Measurements from ENCODE around the gene RNU7-1. TPM values are rescaled to one million over a fixed set of nuclear protein-coding genes. Genes with fewer than 3 reads are reported as not detected.

The RNU7-1 gene
- total and polyA plus RNA-seq, 4 donors = 16.2 to 21.9 TPM; not detected in 2

GRCh38 chr12:6981152-6982052 lies 37.8 kb downstream of the RNU7-1 start:
- no peak overlapping the region for H3K27ac ChIP-seq (ENCODE audit: low read depth, low read length)
- no peaks in the 10 kb centered on the region for H3K27me3 ChIP-seq (ENCODE audit: control insufficient read depth, insufficient read depth, low read length)
- WGBS (ENCODE audit: insufficient coverage) = 90% methylated on average over 2 of the region's 10 CpGs
- no peak overlapping the region for H3K4me3 ChIP-seq (ENCODE audit: low read depth, low read length)
- no peaks in the 10 kb centered on the region for H3K4me1 ChIP-seq (ENCODE audit: control insufficient read depth, insufficient read depth, low read length)
- peaks cover 56% of the 10 kb centered on the region for H3K36me3 ChIP-seq (ENCODE audit: control insufficient read depth, insufficient read depth, low read length)
- no peak for DNase-seq (ENCODE audit: low read depth in 4 of 6, low spot score in 6 of 6)
- no peaks in the 10 kb centered on the region for H3K9me3 ChIP-seq (ENCODE audit: control insufficient read depth, insufficient read depth, low read length)

DNA sequence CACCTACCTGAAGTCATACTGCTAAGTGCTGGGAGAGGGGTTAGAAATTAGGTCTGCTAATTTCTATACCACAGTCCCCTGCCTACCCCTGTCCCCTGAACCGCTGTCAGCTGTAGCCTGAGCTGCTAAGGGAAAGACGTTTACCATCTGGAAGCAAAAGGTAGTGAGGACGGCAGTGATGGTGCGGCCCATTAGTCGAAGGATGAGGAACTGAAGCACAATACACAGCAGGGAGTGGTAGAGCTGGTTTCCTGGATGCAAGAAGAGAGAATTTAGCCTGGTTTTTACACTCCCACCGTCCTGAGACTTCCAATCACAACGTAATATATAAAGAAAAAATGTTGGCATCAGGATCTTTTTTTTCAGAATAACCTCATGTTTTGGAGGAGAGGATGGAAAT lies 38.9 kb downstream of the RNU7-1 start:
- no peak overlapping the region for H3K27ac ChIP-seq (ENCODE audit: low read depth, low read length)

DNA sequence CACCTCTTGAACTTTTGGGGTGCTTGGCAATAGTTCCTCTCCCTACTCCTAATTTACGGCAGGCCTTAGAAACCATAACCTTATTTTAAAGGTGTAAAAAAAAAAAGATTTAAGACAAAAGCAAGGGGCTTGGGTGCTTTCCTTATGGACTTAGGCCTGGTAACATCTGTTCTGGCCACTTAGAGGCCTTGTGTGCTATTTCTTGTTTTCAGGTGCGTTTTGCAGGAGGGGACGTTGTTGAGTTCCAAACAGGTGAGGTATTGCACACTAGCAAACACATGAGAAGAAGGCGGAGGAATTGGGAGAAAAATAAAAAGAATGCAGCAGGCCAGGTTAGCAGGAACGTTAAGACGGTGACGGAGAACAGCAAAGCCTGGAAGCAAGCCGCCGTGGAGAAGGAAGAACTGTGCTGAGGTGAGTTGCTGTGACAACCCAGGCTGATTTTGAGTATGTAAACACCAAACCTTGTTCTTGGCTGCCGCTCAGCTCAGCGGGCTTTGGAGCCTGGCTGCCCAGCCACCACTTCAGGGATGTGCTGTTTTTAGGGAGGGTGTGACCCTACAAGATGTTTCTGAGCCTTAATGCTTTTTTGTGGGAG lies 44.4 kb downstream of the RNU7-1 start:
- no peak overlapping the region for H3K27ac ChIP-seq (ENCODE audit: low read depth, low read length)
- H3K27me3 ChIP-seq (ENCODE audit: control insufficient read depth, insufficient read depth, low read length) = no peaks in the 10 kb centered on the region
- no peak overlapping the region for H3K4me3 ChIP-seq (ENCODE audit: low read depth, low read length)
- DNase-seq (ENCODE audit: low read depth in 4 of 6, low spot score in 6 of 6) = no peak
- WGBS (ENCODE audit: insufficient coverage) = 89% methylated on average over 10 of the region's 11 CpGs
- peaks cover 25% of the 10 kb centered on the region for H3K36me3 ChIP-seq (ENCODE audit: control insufficient read depth, insufficient read depth, low read length)
- no peaks in the 10 kb centered on the region for H3K9me3 ChIP-seq (ENCODE audit: control insufficient read depth, insufficient read depth, low read length)
- no peaks in the 10 kb centered on the region for H3K4me1 ChIP-seq (ENCODE audit: control insufficient read depth, insufficient read depth, low read length)

More for the DNA sequence above, 38.9 kb downstream of the RNU7-1 start:
- Histone ChIP-seq H3K4me1 (ENCODE audit: control insufficient read depth, insufficient read depth, low read length) (no peaks in the 10 kb centered on the region), H3K4me3 (ENCODE audit: low read depth, low read length) (no peak overlapping the region), H3K36me3 (ENCODE audit: control insufficient read depth, insufficient read depth, low read length) (peaks cover 49% of the 10 kb centered on the region), H3K9me3 (ENCODE audit: control insufficient read depth, insufficient read depth, low read length) (no peaks in the 10 kb centered on the region), H3K27me3 (ENCODE audit: control insufficient read depth, insufficient read depth, low read length) (no peaks in the 10 kb centered on the region)
- DNase-seq (ENCODE audit: low read depth in 4 of 6, low spot score in 6 of 6) = no peak
- 60% methylated on average over 3 of the region's 7 CpGs for WGBS (ENCODE audit: insufficient coverage)

Small RNA genes lying within 50 kb of the gene (small RNA-seq; reads per million reads assigned to genes)
- 0.32 reads per million, percentile 32 among the genes with 10 or more reads in this experiment for gene MIR141 (ENCODE audit: low replicate concordance)
- gene MIR200C (ENCODE audit: low replicate concordance) = 0.08 reads per million
- gene RNU7-1 (ENCODE audit: low replicate concordance) = not detected
- 0.59 reads per million, percentile 63 among the genes with 10 or more reads in this experiment for gene SCARNA12 (ENCODE audit: low replicate concordance)

Other genes with a start within 250 kb of the RNU7-1 start
- gene PIANP, start 243.0 kb upstream of the RNU7-1 start, total RNA-seq = 1 to 10 TPM; 2.0 to 3.8 TPM
- gene PIANP, start 243.0 kb upstream of the RNU7-1 start, polyA plus RNA-seq (ENCODE audit: insufficient read length in 2 of 2) = 10 to 100 TPM; 81.7 to 86.8 TPM
- gene COPS7A, start 219.8 kb upstream of the RNU7-1 start, total RNA-seq = 10 to 100 TPM; 43.4 to 80.4 TPM
- gene COPS7A, start 219.8 kb upstream of the RNU7-1 start, polyA plus RNA-seq (ENCODE audit: insufficient read length in 2 of 2) = 10 to 100 TPM; 83.5 to 98.0 TPM
- 100 to 1,000 TPM in 1 of 2 donors, 10 to 100 TPM in 1; 91.4 to 157 TPM for gene MLF2, start 190.7 kb upstream of the RNU7-1 start, total RNA-seq
- 100 to 1,000 TPM; 300 to 319 TPM for gene MLF2, start 190.7 kb upstream of the RNU7-1 start, polyA plus RNA-seq (ENCODE audit: insufficient read length in 2 of 2)
- 100 to 1,000 TPM in 1 of 2 donors, 10 to 100 TPM in 1; 50.7 to 191 TPM for gene PTMS, start 177.5 kb upstream of the RNU7-1 start, total RNA-seq
- 100 to 1,000 TPM; 916 to 927 TPM for gene PTMS, start 177.5 kb upstream of the RNU7-1 start, polyA plus RNA-seq (ENCODE audit: insufficient read length in 2 of 2)
- under 1 TPM in 1 of 2 donors, not detected in 1; 0.33 TPM for gene LAG3, start 171.3 kb upstream of the RNU7-1 start, total RNA-seq
- 1 to 10 TPM in 1 of 2 donors, under 1 TPM in 1; 0.93 to 1.6 TPM for gene LAG3, start 171.3 kb upstream of the RNU7-1 start, polyA plus RNA-seq (ENCODE audit: insufficient read length in 2 of 2)
- 10 to 100 TPM; 11.3 to 15.4 TPM for gene CD4, start 154.3 kb upstream of the RNU7-1 start, total RNA-seq
- gene CD4, start 154.3 kb upstream of the RNU7-1 start, polyA plus RNA-seq (ENCODE audit: insufficient read length in 2 of 2) = 10 to 100 TPM; 13.0 to 16.6 TPM
- 10 to 100 TPM; 43.4 to 54.2 TPM for gene GPR162, start 122.0 kb upstream of the RNU7-1 start, total RNA-seq
- 100 to 1,000 TPM; 113 to 128 TPM for gene GPR162, start 122.0 kb upstream of the RNU7-1 start, polyA plus RNA-seq (ENCODE audit: insufficient read length in 2 of 2)
- 10 to 100 TPM; 25.7 to 28.7 TPM for gene P3H3, start 115.4 kb upstream of the RNU7-1 start, total RNA-seq
- 10 to 100 TPM; 22.7 to 42.3 TPM for gene P3H3, start 115.4 kb upstream of the RNU7-1 start, polyA plus RNA-seq (ENCODE audit: insufficient read length in 2 of 2)
- gene GNB3, start 102.9 kb upstream of the RNU7-1 start, total RNA-seq = 1 to 10 TPM; 2.5 to 5.1 TPM
- 10 to 100 TPM; 12.0 to 27.0 TPM for gene GNB3, start 102.9 kb upstream of the RNU7-1 start, polyA plus RNA-seq (ENCODE audit: insufficient read length in 2 of 2)
- 10 to 100 TPM in 1 of 2 donors, 1 to 10 TPM in 1; 4.8 to 17.2 TPM for gene CDCA3, start 92.5 kb upstream of the RNU7-1 start, total RNA-seq
- gene CDCA3, start 92.5 kb upstream of the RNU7-1 start, polyA plus RNA-seq (ENCODE audit: insufficient read length in 2 of 2) = 10 to 100 TPM; 17.7 to 22.5 TPM
- 10 to 100 TPM; 78.6 to 80.1 TPM for gene USP5, start 91.7 kb upstream of the RNU7-1 start, total RNA-seq
- gene USP5, start 91.7 kb upstream of the RNU7-1 start, polyA plus RNA-seq (ENCODE audit: insufficient read length in 2 of 2) = 100 to 1,000 TPM in 1 of 2 donors, 10 to 100 TPM in 1; 99.0 to 101 TPM
- gene TPI1, start 76.3 kb upstream of the RNU7-1 start, total RNA-seq = 100 to 1,000 TPM; 413 to 837 TPM
- 100 to 1,000 TPM; 519 to 535 TPM for gene TPI1, start 76.3 kb upstream of the RNU7-1 start, polyA plus RNA-seq (ENCODE audit: insufficient read length in 2 of 2)
- 1 to 10 TPM; 3.5 to 5.4 TPM for gene SPSB2, start 70.5 kb upstream of the RNU7-1 start, total RNA-seq
- gene SPSB2, start 70.5 kb upstream of the RNU7-1 start, polyA plus RNA-seq (ENCODE audit: insufficient read length in 2 of 2) = 1 to 10 TPM; 5.7 to 10.0 TPM
- gene LRRC23, start 39.0 kb upstream of the RNU7-1 start, total RNA-seq = 10 to 100 TPM; 13.5 to 25.5 TPM
- 10 to 100 TPM; 25.1 to 25.3 TPM for gene LRRC23, start 39.0 kb upstream of the RNU7-1 start, polyA plus RNA-seq (ENCODE audit: insufficient read length in 2 of 2)
- 100 to 1,000 TPM; 118 to 307 TPM for gene ENO2, start 29.2 kb upstream of the RNU7-1 start, total RNA-seq
- 100 to 1,000 TPM; 615 to 640 TPM for gene ENO2, start 29.2 kb upstream of the RNU7-1 start, polyA plus RNA-seq (ENCODE audit: insufficient read length in 2 of 2)
- gene ATN1, start 15.9 kb upstream of the RNU7-1 start, total RNA-seq = 10 to 100 TPM; 23.1 to 24.9 TPM
- gene ATN1, start 15.9 kb upstream of the RNU7-1 start, polyA plus RNA-seq (ENCODE audit: insufficient read length in 2 of 2) = 100 to 1,000 TPM; 208 to 228 TPM
- 100 to 1,000 TPM; 108 to 376 TPM for gene C12orf57, start 206 bp downstream of the RNU7-1 start, total RNA-seq
- 100 to 1,000 TPM; 220 to 243 TPM for gene C12orf57, start 206 bp downstream of the RNU7-1 start, polyA plus RNA-seq (ENCODE audit: insufficient read length in 2 of 2)
- 1 to 10 TPM; 8.4 to 9.3 TPM for gene PTPN6, start 7.5 kb downstream of the RNU7-1 start, total RNA-seq
- gene PTPN6, start 7.5 kb downstream of the RNU7-1 start, polyA plus RNA-seq (ENCODE audit: insufficient read length in 2 of 2) = 1 to 10 TPM; 5.7 to 7.9 TPM
- gene PHB2, start 26.8 kb downstream of the RNU7-1 start, total RNA-seq = 100 to 1,000 TPM in 1 of 2 donors, 10 to 100 TPM in 1; 88.4 to 226 TPM
- 100 to 1,000 TPM; 174 to 185 TPM for gene PHB2, start 26.8 kb downstream of the RNU7-1 start, polyA plus RNA-seq (ENCODE audit: insufficient read length in 2 of 2)
- 10 to 100 TPM; 18.9 to 43.1 TPM for gene EMG1, start 27.1 kb downstream of the RNU7-1 start, total RNA-seq
- gene EMG1, start 27.1 kb downstream of the RNU7-1 start, polyA plus RNA-seq (ENCODE audit: insufficient read length in 2 of 2) = 10 to 100 TPM; 30.1 to 33.3 TPM
- 10 to 100 TPM; 12.7 to 20.4 TPM for gene LPCAT3, start 74.7 kb downstream of the RNU7-1 start, total RNA-seq
- 10 to 100 TPM; 35.5 to 42.3 TPM for gene LPCAT3, start 74.7 kb downstream of the RNU7-1 start, polyA plus RNA-seq (ENCODE audit: insufficient read length in 2 of 2)
- gene C1S, start 116.9 kb downstream of the RNU7-1 start, total RNA-seq = 100 to 1,000 TPM in 1 of 2 donors, 10 to 100 TPM in 1; 77.6 to 122 TPM
- gene C1S, start 116.9 kb downstream of the RNU7-1 start, polyA plus RNA-seq (ENCODE audit: insufficient read length in 2 of 2) = 10 to 100 TPM; 19.1 to 41.3 TPM
- gene C1R, start 148.6 kb downstream of the RNU7-1 start, total RNA-seq = 10 to 100 TPM; 41.8 to 83.1 TPM
- gene C1R, start 148.6 kb downstream of the RNU7-1 start, polyA plus RNA-seq (ENCODE audit: insufficient read length in 2 of 2) = 10 to 100 TPM; 18.7 to 31.7 TPM
- gene C1RL, start 165.4 kb downstream of the RNU7-1 start, total RNA-seq = 10 to 100 TPM in 1 of 2 donors, 1 to 10 TPM in 1; 8.0 to 22.6 TPM
- 10 to 100 TPM in 1 of 2 donors, 1 to 10 TPM in 1; 9.4 to 11.4 TPM for gene C1RL, start 165.4 kb downstream of the RNU7-1 start, polyA plus RNA-seq (ENCODE audit: insufficient read length in 2 of 2)
- 1 to 10 TPM in 1 of 2 donors, under 1 TPM in 1; 0.20 to 1.0 TPM for gene RBP5, start 185.1 kb downstream of the RNU7-1 start, total RNA-seq
- 1 to 10 TPM; 3.2 to 5.1 TPM for gene RBP5, start 185.1 kb downstream of the RNU7-1 start, polyA plus RNA-seq (ENCODE audit: insufficient read length in 2 of 2)
- 100 to 1,000 TPM in 1 of 2 donors, 10 to 100 TPM in 1; 33.9 to 215 TPM for gene CLSTN3, start 186.6 kb downstream of the RNU7-1 start, total RNA-seq
- gene CLSTN3, start 186.6 kb downstream of the RNU7-1 start, polyA plus RNA-seq (ENCODE audit: insufficient read length in 2 of 2) = 100 to 1,000 TPM; 160 to 188 TPM
- gene PEX5, start 245.9 kb downstream of the RNU7-1 start, total RNA-seq = 10 to 100 TPM; 35.2 to 38.8 TPM
- gene PEX5, start 245.9 kb downstream of the RNU7-1 start, polyA plus RNA-seq (ENCODE audit: insufficient read length in 2 of 2) = 10 to 100 TPM; 65.6 to 68.5 TPM